Progenitor cell of endocrine pancreas (in vitro differentiated cells): ENCODE results near the gene PHTF2. TPM values are rescaled to one million over a fixed set of nuclear protein-coding genes. Genes with fewer than 3 reads are reported as not detected.
A peak's percentile ranks its signal among the peaks of the same experiment; 100 is the strongest.

ENCODE experiments used
- DNase-seq: peaks from one replicate; pipeline ENCODE4 v3.0.0; 2021; ENCODE audit warnings: low spot score; ENCODE audit not compliant: unreplicated experiment
- H3K27ac Mint-ChIP-seq: 2 replicates; pipeline ENCODE4 v1.8.0; 2021; ENCODE audit warnings: mild to moderate bottlenecking, moderate library complexity, mixed read lengths
- H3K27me3 Mint-ChIP-seq: 2 replicates; pipeline ENCODE4 v1.8.0; 2021; ENCODE audit warnings: mixed read lengths
- H3K36me3 Mint-ChIP-seq: 2 replicates; pipeline ENCODE4 v1.8.0; 2022; ENCODE audit warnings: mixed read lengths; ENCODE audit not compliant: insufficient read depth
- H3K4me1 Mint-ChIP-seq: 2 replicates; pipeline ENCODE4 v1.8.0; 2021; ENCODE audit warnings: low read depth, mixed read lengths
- H3K4me3 Mint-ChIP-seq: 2 replicates; pipeline ENCODE4 v1.8.0; 2021; ENCODE audit warnings: low read depth, mild to moderate bottlenecking, moderate library complexity, mixed read lengths
- H3K9me3 Mint-ChIP-seq: 2 replicates; pipeline ENCODE4 v1.8.0; 2021; ENCODE audit warnings: low read depth, mixed read lengths
- total RNA-seq: library from RNA; stranded (reverse); gene quantifications from 2 replicates; pipeline ENCODE4 v1.2.1, GENCODE V29; 2021
- TF ChIP-seq, protein P1 (sequence below): fragments of 200-600 bp; sonication (generic); IDR thresholded peaks from one replicate; pipeline ENCODE4 v1.5.0; 2021; ENCODE audit warnings: antibody characterized with exemption, mild to moderate bottlenecking; ENCODE audit not compliant: unreplicated experiment

The PHTF2 gene
- total RNA-seq, 1 donor from 2014 or later = 13.0 TPM

DNA sequence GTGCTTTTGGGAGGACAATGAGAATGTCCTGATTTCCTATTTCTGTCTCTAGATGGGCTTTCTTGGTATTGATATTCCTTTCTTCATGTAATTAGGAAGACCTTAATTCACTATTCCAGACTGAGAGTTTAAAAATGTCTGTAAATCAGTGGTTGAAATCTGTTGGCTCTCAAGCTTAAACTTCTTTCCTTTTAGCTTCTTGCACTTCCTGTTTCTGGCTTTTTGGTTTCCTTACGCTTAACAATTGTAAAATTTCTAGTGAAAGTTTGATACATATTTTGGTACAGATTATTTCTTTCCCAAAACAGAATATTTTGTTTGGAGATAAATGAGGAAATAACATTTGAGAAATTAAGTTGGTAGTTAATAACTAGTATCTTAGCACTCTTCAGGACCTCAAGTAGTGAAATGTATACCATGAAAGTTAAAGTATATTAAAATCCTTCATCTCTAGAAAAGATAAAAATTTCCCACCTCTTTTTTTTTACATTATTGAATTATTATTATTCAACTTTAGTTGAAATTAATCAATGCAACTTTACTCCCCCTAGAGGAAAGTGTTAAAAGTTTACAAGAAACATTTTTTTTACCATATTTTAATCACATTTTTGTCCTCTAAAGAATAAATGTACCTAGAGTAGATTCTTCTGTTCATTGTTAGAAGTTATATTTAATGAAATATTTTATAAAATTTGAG is 137.2 kb downstream of the PHTF2 start:
- Mint-ChIP-seq H3K36me3 (no peaks in the 10 kb centered on the region), H3K27me3 (no peaks in the 10 kb centered on the region), H3K27ac (no peak overlapping the region), H3K4me1 (no peaks in the 10 kb centered on the region), H3K9me3 (no peaks in the 10 kb centered on the region), H3K4me3 (no peak overlapping the region)
- no peak for DNase-seq
- TF ChIP-seq, protein P1, sequence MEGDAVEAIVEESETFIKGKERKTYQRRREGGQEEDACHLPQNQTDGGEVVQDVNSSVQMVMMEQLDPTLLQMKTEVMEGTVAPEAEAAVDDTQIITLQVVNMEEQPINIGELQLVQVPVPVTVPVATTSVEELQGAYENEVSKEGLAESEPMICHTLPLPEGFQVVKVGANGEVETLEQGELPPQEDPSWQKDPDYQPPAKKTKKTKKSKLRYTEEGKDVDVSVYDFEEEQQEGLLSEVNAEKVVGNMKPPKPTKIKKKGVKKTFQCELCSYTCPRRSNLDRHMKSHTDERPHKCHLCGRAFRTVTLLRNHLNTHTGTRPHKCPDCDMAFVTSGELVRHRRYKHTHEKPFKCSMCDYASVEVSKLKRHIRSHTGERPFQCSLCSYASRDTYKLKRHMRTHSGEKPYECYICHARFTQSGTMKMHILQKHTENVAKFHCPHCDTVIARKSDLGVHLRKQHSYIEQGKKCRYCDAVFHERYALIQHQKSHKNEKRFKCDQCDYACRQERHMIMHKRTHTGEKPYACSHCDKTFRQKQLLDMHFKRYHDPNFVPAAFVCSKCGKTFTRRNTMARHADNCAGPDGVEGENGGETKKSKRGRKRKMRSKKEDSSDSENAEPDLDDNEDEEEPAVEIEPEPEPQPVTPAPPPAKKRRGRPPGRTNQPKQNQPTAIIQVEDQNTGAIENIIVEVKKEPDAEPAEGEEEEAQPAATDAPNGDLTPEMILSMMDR = peak; percentile 56

GRCh38 chr7:77940647-77941046 is 142.1 kb downstream of the PHTF2 start:
- peaks cover 4% of the 10 kb centered on the region for H3K36me3 Mint-ChIP-seq
- TF ChIP-seq, protein P1 = peak; percentile 86
- DNase-seq = no peak
- H3K4me3 Mint-ChIP-seq = no peak overlapping the region
- peaks cover 10% of the 10 kb centered on the region for H3K4me1 Mint-ChIP-seq
- H3K27ac Mint-ChIP-seq = no peak overlapping the region
- H3K9me3 Mint-ChIP-seq = no peaks in the 10 kb centered on the region
- H3K27me3 Mint-ChIP-seq = no peaks in the 10 kb centered on the region

DNA sequence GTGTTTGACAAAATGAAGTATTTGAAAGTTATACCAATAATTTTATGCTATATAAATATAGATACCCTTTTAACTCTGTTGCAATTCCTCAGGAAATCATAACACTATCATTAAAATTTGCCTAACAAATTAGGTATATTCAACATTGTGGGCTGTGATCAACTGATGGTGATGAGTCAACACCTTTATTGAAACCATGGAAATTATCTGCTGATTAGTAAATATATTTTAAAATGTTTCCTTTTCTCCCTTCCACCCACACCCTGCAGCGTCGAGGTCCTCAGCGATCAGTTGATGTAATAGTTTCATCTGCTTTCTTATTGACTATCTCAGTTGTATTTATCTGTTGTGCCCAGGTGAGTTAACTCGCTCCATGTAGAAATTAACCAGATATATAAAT is 143.9 kb downstream of the PHTF2 start:
- Mint-ChIP-seq H3K4me3 (no peak overlapping the region), H3K9me3 (no peaks in the 10 kb centered on the region), H3K27ac (no peak overlapping the region), H3K36me3 (peaks cover 4% of the 10 kb centered on the region), H3K27me3 (no peaks in the 10 kb centered on the region), H3K4me1 (peaks cover 10% of the 10 kb centered on the region)
- TF ChIP-seq, protein P1 = no peak
- no peak for DNase-seq

- Mint-ChIP-seq H3K27me3 (no peaks in the 10 kb centered on the region), H3K4me3 (no peak overlapping the region), H3K36me3 (peaks cover 4% of the 10 kb centered on the region), H3K9me3 (no peaks in the 10 kb centered on the region), H3K27ac (no peak overlapping the region), H3K4me1 (peaks cover 10% of the 10 kb centered on the region)
- DNase-seq = no peak
- TF ChIP-seq, protein P1 = no peak
These were observed 145.9 kb downstream of the PHTF2 start for GRCh38 chr7:77944183-77945182.

DNA sequence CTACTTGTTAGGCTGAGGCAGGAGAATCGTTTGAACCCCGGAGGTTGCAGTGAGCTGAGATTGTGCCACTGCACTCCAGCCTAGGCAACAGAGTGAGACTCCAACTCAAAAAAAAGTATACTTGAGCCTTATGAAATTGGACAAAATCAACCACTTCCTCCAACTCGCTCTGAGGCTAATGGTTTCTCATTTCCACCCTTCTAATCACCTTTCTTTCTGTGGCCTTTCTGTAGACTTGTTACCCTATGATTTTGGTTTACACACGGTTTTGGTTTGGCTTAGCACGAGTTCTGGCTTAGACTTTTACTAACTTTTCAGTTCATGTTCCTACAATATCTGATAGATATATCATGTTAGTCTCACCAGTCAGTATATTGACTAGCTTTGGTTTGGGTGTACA is 152.0 kb downstream of the PHTF2 start:
- no peaks in the 10 kb centered on the region for H3K36me3 Mint-ChIP-seq
- no peak for DNase-seq
- no peak overlapping the region for H3K4me3 Mint-ChIP-seq
- TF ChIP-seq, protein P1 = no peak
- H3K27ac Mint-ChIP-seq = no peak overlapping the region
- no peaks in the 10 kb centered on the region for H3K4me1 Mint-ChIP-seq
- H3K27me3 Mint-ChIP-seq = no peaks in the 10 kb centered on the region
- peaks cover 2% of the 10 kb centered on the region for H3K9me3 Mint-ChIP-seq
